ENCODE results near the gene OLFM1.
"Not testable (repeated sequence)": the region's sequence is repeated elsewhere in the genome, so short reads cannot be mapped to it uniquely, and the experiment has no call there.

OLFM1 gene

GRCh38 chr9:135158564-135158937, 71.1 kb downstream of the OLFM1 start:
- DNase-seq: no peak

GRCh38 chr9:135159801-135160200, 72.3 kb downstream of the OLFM1 start:
- no peak for DNase-seq

- DNase-seq: no peak
Measured at GRCh38 chr9:135160862-135161261, 73.4 kb downstream of the OLFM1 start.

DNA sequence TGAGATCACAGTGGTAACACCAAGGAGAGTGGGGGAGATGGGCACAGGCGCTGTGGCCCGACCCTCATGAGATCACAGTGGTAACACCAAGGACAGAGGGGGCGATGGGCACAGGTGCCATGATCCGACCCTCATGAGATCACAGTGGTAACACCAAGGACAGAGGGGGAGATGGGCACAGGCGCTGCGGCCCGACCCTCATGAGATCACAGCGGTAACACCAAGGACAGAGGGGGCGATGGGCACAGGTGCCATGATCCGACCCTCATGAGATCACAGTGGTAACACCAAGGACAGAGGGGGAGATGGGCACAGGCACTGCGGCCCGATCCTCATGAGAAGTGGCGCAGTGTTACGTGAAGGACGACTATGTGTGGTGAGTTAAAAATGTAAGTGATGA, 75.1 kb downstream of the OLFM1 start:
- DNase-seq: not testable (repeated sequence)

DNA sequence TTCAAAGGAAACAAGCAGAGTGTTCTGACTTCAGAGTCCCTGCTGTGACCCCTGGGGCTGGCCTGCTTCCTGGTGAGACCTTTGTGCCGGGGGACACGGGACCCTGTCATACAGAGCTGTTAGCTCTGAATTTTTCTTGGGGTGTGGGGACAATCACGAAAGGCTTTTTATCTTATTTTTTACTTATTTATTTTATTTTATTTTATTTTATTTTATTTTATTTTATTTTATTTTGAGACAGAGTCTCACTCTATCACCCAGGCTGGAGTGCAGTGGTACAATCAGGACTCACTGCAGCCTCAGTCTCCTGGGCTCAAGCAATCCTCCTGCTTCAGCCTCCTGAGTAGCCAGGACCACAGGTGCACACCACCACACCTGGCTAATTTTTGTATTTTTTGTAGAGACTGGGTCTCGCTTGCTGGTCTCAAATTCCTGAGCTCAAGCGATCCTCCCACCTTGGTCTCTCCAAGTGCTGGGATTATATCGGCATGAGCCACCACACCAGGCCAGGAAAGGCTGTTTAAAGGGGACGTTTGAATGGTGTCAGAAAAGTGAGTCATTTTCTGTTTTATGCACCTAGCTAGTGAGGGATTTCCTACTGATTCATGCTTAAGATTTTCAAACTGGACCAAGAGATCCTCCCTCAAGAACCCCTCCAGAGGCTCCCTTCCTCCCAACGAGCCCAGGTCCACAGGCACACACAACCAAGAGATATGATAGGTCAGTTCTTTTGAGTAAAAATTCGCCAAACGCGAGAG, 75.7 kb downstream of the OLFM1 start:
- no peak for DNase-seq

DNA sequence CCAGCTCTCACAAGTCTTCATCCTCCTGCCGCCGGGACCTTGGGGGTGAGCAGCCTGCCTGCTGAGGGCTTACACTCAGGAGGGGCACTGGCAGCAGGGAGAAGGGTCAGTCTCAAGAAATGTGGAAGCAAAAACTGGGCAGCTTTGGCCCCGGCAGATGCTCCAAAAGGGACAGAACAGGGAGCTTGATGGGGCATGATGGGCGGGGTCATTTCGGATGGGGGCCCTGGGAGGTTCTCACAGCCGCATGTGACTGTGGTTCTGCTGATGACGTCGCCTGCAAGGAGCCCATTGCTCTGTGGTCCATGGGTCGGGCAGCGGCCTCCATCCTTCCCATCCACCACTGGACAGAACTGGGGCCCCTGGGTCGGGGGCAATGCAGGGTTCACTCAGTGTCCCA, 76.6 kb downstream of the OLFM1 start:
- DNase-seq: no peak

DNA sequence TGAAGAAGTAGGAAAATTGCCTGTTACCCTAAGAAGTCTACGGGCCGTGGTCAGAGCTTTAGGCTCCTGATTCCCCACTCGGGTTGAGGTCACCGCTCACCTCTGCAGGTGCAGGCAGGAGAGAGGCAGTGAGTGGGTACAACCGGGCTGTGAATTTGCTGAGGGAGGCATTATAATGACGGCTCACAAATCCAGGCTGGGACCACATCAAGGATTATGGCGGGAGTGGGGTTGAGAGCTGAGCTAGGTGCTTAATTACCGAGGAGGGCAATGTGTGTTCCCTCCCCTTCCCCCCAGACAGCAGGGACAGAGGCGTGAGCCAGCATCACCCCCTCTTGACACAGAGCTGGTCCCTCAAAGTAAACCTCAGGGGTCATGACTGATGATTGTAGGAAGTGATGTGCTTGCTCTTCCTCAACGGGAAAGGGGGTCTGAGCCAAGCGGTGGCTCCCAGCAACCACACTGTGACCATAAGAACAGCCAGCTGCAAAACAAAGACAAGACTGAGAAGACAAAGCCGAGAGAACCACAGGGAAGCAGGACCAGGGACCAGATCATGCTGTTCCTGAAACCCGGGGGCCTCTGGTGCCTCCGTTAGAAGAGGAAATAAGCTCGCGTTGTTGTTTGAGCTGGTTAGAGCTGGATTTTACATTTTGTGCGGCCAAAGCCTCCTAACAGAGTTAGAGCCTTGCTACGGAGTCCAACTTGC, 77.7 kb downstream of the OLFM1 start:
- no peak for DNase-seq

- no peak for DNase-seq
Measured at GRCh38 chr9:135165756-135166519, 78.5 kb downstream of the OLFM1 start.

DNA sequence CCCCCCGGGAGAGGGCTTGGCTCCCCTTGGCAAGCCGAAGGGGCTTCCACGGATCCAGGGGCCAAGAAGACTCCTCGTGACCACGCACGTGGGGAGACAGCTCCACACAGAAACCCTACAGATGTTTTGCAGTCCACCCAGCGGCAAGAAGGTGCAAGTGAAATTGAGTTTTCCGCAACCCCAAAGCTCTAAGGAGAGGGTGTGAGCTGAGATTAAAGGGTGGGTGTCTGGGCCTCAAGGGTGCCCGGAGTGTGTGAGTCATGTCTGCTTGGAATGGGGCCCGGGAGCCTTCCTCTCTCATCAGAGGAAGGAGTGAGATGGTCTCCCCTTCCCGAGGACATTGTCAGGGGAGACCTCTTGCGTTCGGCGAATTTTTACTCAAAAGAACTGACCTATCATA, 79.1 kb downstream of the OLFM1 start:
- DNase-seq: no peak

DNA sequence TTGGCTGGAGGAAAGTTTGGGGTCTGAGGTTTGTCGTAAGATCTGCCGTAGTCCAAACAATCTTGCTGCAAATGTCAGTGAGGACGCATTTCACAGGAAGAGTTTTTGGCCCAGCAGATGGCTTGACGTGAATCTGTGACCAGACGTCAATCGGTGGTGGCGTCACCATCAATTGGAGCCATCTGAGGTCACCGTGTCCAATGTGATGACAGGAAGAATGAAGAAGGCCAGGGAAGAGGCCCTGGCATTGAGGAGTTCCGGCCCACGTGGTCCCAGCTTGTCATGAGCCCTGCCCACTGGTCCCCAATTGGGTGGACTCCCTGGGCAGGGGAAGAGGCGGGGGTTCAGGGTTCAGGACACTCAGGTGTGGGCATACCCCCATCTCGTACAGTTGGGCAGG, 79.9 kb downstream of the OLFM1 start:
- DNase-seq: no peak

- DNase-seq: no peak
Measured at GRCh38 chr9:135167849-135168655, 80.6 kb downstream of the OLFM1 start.

DNA sequence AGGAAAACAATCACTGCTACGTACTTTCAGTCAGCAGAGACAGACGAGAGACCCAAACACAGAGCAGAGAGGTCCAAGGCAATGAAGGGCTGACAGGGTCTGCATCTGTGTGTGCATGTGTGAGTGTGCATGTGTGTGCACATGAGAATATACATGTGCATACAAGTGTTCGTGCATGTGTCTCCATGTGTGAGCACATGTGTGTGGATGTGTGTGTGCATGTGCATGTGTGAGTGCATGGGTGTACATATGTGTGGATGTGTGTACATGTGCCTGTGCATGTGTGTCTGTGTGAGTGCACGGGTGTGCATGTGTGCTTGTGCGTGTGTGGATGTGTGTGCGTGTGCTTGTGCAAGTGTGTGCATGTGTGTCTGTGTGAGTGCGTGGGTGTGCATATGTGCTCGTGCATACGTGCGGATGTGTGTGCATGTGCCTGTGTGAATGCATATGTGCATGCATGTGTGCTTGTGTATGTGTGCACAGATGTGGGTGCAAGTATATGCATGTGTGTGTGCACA, 82.3 kb downstream of the OLFM1 start:
- no peak for DNase-seq

GRCh38 chr9:135170535-135170934, 83.1 kb downstream of the OLFM1 start:
- DNase-seq: no peak

Data from activated gamma-delta T cell treated with Interleukin-2 at 50 U/mL for 16 hours (primary cell).